Hematopoietic multipotent progenitor cell treated with erythropoietin and hydrocortisone succinate and interleukin-3 and kit ligand, for 15 days (in vitro differentiated cells): ENCODE results near the gene AUTS2.

ENCODE experiments used
- DNase-seq: peaks from one replicate; pipeline ENCODE4 v3.0.0-alpha.2; 2015; ENCODE audit warnings: low spot score

AUTS2 gene

DNA sequence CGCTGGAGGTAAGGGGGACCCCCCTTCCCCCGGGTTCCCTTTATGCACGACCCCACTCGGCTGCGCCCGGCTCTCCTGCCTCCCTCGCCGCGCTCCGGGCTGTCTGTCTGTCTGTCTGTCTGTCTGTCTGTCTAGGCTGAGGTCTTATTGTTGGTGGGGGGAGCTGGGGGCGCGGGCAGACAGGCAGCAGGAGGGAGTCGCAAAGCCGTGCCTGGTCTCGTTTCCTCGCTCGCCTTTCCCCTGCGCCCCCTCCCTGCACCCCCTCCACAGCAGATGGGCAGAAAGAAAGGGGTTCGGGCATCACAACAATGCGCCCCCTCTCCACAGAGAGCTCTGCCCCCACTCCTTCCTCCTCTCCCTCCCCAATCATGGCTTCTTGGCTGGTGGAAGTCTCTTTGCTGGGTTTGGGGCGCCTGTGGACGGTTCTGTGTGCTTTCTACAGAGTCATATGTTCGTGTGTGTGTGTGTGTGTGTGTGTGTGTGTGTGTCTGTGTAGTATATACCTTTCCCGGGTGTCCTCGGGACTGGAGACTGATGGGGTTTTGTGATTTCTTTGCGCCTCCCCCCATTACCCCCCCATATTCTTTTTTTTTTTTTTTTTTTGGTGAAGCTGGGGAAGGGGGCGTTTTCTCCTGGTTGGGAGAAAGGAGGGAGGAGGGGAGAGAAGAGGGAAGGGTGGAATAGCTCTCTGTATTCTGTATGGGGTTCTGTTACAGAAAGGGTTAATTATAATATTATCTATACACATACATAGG, 1.9 kb downstream of the AUTS2 start:
- no peak for DNase-seq

DNA sequence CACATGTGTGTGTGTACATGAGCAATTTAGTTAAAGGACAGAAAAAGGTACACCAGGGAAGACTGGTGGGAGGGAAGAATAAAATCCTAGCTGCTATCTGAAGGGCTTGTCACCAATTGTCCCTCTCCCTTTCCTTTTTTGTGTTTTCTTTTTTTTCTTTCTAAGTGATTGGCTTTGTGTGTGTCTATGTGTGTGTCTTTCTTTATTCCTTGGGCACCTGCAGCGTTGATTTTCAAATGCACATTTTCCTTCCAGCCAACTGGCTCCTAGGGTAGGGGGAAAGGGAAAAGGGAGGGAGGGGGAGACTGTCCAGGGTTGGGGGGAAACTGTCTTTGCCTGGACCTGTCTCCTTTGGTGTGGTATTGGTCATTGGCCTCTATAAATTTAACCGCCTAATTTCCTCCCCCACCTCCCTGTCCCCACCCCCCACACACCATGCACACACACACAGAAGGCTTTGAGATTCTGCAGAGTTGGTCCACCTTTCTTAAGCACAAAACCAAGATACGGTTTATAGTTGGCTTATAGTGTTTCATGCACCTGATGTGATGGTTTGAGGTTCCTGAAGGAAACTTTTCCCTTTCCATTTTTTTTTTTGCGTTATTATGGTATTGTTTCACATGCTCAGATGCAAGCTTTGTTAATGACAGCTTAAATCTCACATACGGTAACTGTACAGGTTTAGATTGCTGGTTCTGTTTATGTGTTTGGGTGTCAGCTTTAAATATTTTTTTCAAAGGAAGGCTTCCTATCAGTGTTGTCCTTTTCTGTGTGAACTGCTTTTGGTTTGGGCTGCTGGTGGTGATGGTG, 2.6 kb downstream of the AUTS2 start:
- DNase-seq, result no peak

DNA sequence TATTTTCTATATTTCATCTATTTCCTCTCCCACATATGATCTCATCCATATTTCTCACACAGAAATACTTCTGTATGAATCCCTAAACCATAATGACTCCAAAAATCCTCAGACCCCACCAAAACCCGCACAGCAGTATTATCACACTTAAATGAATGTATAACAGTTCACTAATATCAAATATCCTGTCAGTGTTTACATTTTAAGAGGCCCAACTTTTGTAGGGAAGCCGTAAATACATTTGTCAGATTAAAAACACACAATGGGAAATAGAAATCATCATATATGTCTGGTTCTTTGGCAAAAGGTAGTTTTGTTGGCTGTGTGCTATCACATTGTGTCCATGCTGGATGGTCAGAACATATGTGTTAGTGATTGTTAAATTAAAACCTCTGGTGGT, 4.2 kb downstream of the AUTS2 start:
- DNase-seq, result no peak

DNA sequence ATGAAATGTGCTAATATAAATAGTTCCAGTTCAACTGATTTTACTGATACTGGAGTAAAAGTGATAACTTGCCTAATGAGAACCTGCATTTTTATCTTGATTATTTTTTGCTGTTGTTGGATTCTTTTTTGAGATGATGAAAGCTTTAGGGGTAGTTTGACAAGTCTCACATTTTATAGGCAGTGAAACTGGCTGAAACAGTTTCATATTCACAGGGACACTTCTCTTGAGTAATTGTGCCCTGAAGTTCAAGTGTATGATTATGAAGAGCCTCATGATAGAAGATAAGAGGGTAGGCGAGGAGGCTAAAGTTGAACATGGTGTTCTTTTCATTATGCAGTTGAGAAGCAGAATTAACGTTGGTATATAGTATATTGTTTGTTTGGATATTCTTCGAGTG, 5.1 kb downstream of the AUTS2 start:
- no peak for DNase-seq

DNA sequence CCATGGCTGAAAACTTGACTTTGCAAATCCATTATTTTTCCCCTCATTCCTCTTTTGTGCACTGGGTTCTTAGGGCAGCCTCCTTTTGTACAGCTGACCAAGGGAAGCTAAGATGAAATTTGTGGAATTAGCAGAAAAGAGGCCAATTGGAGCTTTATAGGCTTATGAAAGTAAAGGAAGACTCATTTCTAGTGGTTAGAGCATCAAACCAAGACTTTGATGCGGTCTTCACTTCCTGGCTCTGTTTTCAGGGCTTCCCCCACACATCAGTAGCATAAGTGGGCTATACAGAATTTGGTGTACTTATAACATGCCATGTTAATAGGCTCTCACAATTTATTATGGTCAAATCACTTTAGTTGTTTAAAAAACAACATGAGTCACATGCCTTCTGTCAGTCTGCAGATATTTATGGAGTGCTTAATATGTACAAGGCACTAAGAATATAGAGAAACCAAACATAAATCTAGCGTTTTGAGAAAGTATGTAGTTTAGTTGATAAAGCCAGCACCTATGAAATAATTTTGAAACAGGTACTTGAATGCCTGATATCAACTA, 5.7 kb downstream of the AUTS2 start:
- DNase-seq, result no peak

DNA sequence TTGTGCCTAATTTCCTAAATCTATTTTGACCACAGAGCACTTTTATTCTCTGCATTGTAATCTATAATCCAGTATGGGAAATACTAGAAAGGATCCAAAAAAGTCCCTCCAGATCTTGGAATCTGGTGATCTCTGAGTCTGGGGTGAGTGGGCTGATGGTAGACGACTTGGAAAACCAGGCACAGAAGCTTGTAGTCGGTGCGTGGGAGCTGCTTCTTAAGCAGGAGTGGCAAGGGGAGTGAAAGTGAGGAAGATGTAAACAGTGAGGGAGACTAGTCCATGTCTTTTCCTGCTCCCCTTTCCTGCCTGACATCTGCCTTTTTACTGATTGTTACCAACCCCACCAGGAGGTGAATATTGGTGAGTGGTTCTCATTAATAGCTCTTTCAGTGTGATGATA, 6.8 kb downstream of the AUTS2 start:
- DNase-seq, result no peak

DNA sequence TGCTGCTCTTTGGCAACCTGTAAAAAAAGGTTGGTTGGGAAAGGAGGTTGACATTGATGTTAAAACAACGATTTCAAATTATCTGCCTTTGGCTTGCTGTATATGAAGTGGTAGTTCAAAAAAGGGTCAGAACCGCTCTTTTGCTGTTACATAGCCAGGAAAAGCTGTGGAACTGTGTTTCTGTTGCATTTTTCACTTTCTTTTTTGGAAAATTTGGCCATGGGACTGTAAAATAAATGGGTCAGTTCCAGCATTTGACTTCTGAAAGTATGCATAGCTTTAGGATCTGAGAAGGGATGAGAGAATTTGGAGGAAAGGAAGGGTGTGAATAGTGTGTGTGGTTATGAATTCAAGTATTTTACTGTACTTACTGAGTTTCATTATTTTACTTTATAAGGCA, 7.3 kb downstream of the AUTS2 start:
- DNase-seq, result no peak

DNA sequence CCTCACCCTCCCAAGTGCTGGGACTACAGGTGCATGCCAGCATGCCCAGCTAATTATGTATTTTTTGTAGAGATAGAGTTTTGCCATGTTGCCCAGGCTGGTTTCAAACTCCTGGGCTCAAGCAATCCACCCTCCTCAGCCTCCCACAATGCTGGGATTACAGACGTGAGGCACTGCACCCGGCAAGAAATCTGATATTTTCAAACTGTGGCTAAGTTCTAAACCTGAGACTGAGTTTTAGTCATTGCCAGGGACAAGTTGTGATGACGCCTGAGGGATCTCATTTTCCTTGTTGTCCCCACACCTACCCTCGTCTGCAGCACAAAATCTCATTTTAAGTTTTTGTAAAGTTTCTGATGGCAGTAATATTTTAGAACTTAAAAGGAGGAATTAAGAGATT, 9.8 kb downstream of the AUTS2 start:
- no peak for DNase-seq

DNA sequence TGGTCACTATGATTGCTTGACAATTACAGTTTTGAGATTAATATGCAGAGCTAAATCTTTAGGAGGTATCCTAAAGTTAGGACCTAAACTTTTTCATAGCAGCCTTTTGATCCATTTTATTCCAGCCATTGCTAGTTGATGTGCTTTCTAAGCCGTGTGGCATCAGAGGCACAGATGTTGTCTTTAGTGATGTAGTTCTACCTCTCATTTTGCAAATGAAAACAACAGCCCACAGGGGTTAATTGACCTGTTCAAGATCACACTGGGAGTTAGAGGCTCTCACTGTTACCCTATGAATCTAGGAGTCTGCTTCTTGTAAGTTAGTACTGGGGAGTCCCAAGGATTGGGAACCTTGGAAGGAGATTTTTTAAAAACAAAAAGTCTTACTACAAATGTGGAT, 10.6 kb downstream of the AUTS2 start:
- DNase-seq, result no peak

DNA sequence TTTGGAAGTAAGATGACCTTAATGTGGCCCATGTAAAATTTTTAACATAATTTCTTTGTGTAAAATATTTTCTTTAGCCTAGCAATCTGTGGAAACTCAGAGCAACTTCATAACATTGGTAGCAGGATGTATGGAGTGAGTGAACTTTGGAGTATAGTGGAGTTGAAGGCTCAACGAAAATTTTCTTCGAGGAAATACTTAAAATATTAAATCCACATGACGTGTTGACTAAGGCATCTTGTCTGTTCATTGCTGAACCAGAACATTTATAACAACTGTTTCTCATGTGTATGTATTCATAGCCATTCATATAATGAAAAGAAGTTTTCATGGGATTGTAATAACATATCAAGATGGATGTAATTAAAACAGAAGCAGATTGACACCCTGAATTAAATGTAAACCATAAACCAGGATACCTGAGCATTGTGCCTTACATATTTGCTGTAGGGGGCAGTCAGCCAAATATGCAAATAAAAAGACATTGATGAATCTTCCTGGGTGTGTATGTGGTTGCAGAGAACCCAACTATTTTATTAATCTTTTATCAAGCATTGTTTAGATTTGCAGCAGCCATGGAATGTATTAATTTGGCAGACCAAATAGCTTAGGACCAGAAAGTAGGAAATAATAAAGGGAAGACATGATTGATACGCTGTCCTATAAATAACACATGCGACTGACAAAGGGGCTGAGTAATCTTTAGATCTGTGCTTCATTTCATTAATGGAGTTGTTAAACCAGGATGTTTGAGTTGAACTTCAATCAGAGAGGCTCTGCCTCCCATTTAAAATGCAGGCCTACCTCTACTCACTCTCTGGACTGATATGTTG, 11.5 kb downstream of the AUTS2 start:
- DNase-seq, result no peak

DNA sequence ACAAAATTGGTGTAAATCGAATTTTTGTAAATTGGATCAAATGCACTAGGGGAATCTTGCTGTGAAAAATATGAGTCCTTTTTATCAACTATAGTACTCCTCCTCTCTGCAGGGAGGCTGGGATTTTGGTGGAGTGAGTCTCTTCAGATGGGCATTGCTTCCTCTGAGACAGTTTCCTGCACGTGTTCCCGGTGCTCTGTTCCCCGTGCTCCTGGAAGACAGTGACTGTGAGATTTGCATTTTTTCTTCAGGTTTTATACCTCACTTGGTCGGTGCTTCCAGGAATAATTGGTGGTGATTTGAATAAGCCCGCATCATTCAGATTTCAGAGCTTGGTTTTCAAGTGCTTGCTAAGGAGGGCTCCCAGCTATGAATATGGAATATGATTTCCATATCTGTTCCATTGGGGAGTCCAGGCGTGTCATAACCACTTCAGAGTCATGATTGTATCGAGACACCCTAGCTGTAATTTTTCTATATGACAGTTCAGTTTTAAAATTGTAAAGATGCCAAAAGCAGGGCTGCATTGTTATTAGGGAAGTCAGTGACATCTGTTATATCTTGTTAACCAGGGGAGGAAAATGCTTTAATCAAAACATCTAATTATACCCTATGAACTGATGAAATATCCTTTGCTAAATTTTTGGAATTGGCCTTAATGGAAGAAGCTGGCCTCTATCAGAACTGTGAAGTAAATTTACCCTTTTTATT, 12.3 kb downstream of the AUTS2 start:
- no peak for DNase-seq

DNA sequence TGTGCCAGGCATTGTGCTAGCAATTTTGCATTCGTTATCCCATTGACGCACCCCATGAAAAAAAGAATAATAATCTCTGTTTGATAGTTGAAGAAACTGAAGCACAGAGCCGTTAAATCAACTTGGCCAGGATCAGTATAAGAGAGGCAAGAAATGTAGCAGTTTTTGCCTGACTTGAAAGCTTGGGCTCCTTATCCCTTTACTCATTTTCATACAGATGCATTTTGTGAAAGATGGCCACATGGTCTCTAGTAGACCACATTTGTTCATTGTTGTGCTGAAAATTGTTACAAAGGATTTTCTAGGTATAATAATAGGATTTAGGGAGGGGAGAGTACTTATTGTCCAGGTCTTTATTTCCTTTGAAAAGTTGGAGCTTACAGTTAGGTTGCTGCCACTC, 14.7 kb downstream of the AUTS2 start:
- DNase-seq, result no peak

DNA sequence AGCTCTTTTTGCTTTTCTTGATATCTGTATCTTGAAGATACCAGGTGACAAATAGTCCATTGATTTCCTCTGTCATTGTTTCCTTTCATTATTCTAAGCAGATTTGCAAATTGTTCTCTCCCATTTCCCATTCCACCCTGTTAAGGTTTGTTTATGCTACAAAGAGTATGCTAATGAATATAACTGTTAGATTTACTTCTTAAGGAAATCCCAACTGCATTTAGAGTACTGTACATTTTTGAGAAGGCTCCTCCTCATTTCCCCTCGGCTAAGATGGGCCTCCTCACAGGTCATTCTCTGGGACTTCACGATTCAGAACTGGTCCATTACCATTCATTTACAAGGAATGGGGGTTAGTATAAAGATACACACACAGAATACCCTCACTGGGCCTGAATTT, 15.6 kb downstream of the AUTS2 start:
- no peak for DNase-seq

DNA sequence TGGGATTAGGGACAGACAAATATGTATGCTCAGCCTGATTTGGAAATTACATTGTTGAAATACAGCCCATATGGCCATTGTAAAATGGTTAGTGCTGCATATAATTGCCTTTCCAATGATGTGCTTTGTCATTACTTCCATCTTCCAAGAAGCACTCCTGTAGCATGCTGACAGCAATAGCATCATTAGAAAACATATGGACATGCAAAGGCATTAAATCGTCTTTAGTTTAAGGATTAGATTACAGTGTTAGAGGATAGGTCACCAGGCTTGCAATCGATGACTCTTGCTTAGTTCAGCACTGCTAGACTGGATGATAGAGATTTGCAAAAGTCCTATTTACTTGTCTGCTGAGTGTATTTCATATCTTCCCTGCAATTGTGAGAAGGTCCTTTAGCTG, 17.4 kb downstream of the AUTS2 start:
- DNase-seq, result no peak

DNA sequence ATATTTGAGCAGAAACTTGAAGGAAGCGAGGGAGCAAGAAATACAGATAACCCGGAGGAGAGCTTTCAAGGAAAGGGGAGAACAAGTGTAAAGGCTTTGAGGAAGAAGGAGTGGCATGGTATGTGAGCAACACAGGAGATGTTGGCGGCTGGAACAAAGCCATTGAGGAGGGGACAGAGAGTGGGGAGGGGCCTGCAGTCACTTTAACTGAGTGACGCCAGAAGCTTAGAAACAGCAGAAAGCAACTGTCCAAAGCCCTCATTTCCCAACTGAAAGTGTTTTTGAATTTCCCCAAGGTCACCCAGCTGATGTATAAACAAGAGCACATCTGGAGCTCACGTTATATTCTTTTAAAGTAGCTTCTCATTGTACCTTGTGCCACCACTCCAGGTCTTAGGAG, 19.1 kb downstream of the AUTS2 start:
- no peak for DNase-seq

DNA sequence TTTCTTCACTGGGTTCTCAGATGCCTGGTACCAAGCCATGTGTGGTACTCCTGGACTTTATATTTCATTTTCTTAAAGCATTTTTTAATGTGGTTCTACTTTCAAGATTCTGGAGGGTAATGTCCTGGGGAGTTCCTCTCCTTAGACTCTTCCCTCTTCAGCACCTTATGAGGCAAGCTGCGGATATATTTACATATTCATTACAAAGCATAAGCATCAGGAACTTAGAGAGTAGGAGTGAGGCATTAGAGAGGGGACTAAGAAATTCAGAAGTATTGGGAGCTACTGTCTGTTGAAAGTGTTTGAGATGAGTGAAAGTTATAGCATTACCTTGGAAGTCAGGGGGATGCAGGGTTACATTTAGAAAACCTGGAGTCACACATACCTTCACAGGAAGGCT, 20.8 kb downstream of the AUTS2 start:
- no peak for DNase-seq

DNA sequence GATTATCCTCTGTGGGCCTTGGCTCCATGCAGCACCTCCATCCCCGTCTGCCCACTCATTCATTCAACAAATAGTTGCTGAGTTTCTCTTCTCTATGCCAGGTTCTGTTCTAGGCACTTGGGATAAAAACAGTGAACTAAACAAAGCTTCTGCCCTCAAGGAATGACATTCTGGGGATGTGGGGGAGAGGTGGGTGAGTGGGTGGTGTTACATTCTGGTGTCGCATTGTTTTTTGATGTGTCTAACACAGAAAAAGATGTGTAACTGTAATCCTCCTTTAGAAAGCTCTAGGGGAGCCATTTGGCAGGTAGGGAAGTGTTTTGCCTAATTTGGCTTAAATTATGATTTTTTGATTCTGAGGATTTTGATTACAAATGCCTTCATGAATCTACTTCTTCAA, 21.4 kb downstream of the AUTS2 start:
- DNase-seq, result no peak

DNA sequence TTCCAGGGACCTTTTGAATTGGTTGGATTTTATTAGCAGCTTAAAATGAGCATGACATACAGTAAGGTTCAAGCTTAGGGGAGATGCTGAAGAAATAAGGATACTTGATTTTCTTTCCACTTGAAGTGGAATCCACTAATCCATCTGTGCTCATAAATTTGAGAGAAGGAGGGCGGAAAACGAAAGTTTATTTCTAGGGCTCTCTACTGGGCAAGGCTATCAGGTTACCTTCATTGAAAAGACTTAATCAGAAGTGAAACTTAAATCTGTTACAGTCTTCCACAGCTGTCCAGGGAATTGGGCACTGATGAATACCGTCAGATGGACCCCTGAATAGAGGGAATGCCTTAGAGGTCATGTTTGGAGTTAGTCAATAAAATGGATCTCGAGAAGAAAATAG, 21.8 kb downstream of the AUTS2 start:
- DNase-seq, result no peak

DNA sequence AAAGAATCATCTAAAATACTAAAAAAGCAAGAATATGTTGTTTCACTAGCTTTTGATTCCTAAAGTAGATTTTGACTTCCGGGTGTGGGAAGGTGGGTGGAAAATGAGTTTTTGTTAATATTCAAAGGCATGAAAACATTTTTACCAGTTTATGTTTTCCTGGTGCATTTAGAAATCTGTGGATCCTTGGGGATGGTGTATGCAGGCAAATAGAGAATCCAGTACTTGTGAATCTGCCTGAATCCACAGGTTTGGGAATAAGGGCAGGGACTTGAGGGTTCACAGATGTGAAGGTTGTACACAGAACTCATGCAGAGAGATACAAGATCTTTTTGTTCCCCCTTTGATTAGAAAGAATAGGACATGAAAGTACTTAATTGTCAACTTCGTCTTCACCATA, 22.4 kb downstream of the AUTS2 start:
- no peak for DNase-seq

DNA sequence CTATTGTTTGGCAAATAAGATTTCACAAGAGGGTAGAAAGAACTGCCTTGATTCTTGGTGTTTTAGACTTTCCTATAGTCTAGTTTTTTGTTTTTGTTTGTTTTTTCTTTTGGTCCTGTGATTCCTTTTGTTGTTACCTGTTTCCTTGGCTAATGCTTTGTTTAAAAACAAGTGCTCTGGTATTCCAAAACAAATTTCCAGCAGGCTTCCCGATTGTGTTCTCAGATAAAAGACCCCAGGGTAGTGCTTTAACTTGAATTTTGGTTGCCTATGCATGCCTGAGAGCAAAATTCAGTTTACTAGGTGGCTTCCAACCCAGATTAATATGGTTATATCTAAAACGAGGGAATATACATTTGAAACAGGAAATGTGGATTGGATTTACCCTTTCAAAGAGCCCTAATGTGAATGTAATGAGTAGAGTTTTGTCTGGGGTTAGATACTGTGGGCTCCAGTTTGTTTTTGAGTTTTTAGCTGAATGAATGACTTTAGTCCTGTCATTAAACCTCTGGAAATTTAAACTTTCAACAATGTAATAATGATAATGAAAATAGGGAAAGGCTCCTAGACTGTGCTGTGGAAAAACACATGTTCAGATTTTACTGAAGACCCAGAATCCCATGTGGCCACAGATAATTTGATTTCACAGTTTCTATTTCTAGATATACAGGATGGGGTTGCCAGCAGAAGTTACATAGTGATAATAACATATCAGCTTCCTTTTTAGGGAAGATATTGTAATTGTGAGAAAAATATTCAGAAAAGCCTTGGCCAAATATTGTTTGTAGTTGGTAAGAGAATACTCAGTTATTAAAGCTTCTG, 23.9 kb downstream of the AUTS2 start:
- DNase-seq, result no peak

DNA sequence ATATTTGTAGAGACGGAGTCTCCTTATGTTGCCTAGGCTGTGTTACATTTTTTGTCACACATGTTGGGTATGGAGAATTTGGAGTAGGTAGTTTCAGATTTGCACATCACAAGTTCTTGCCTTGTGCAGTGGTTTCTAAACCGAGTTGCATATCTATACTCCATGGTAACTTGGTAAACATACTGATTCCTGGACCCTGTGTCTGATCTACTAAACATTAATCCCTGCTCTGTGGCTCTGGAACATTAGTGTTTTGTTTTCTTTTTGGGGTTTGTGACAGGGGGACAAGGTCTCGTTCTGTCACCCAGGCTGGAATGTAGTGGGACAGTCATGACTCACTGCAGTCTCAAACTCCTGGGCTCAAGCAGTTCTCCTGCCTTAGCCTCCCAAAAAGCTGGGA, 24.7 kb downstream of the AUTS2 start:
- no peak for DNase-seq
